Activated T-cell treated with anti-CD3 and anti-CD28 coated beads, Interleukin-2, amount 50 U/mL, for 4 hours (primary cell): Measurements from ENCODE around the gene RNF38. TPM values are rescaled to one million over a fixed set of nuclear protein-coding genes. Genes with fewer than 3 reads are reported as not detected.
A peak's percentile ranks its signal among the peaks of the same experiment; 100 is the strongest.
"Not testable (repeated sequence)": the region's sequence is repeated elsewhere in the genome, so short reads cannot be mapped to it uniquely, and the experiment has no call there.

Source experiments
- ATAC-seq, 2 donors: fragments of 200-7000 bp; cut with Tn5 transposase; one replicate each; pipeline ENCODE4 v1.10.0; 2021
- DNase-seq: peaks from one replicate; pipeline ENCODE4 v3.0.0-alpha.2; 2020
- H3K27me3 Mint-ChIP-seq: one replicate; pipeline ENCODE4 v1.8.0; 2021; ENCODE audit warnings: low read depth, mixed read lengths
- H3K36me3 Mint-ChIP-seq: one replicate; pipeline ENCODE4 v1.8.0; 2022; ENCODE audit warnings: mixed read lengths; ENCODE audit not compliant: insufficient read depth
- H3K4me1 Mint-ChIP-seq: one replicate; pipeline ENCODE4 v1.8.0; 2021; ENCODE audit warnings: low read depth, mixed read lengths
- H3K4me3 Mint-ChIP-seq: one replicate; pipeline ENCODE4 v1.8.0; 2021; ENCODE audit warnings: mild to moderate bottlenecking, moderate library complexity, mixed read lengths
- H3K9me3 Mint-ChIP-seq: one replicate; pipeline ENCODE4 v1.8.0; 2021; ENCODE audit warnings: mixed read lengths
- total RNA-seq, 3 donors: library from RNA; stranded (reverse); gene quantifications; one replicate each; pipeline ENCODE4 v1.2.1, GENCODE V29; 2021

The RNF38 gene
- total RNA-seq, 3 donors from 2014 or later: 29.8 to 32.0 (median 31.7) TPM

DNA sequence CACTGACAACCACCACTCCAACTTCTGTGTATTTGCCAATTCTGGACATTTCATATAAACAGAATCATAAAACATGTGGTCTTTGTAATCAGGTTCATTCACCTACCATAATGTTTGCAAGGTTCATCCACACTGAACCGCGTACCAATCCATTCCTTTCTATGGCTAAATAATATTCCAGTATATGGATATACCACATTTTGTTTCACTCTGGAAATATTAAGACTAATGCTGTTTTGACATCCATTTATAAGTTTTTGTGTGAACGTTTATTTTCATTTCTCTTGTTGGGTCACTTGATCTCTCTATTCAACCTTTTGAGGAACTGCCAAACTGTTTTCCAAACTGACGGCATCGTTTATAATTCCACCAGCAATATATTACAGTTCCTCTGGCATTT lies 26.3 kb upstream of the RNF38 start:
- Mint-ChIP-seq H3K4me3 (no peak overlapping the region), H3K4me1 (peaks cover 31% of the 10 kb centered on the region), H3K27me3 (no peaks in the 10 kb centered on the region)

DNA sequence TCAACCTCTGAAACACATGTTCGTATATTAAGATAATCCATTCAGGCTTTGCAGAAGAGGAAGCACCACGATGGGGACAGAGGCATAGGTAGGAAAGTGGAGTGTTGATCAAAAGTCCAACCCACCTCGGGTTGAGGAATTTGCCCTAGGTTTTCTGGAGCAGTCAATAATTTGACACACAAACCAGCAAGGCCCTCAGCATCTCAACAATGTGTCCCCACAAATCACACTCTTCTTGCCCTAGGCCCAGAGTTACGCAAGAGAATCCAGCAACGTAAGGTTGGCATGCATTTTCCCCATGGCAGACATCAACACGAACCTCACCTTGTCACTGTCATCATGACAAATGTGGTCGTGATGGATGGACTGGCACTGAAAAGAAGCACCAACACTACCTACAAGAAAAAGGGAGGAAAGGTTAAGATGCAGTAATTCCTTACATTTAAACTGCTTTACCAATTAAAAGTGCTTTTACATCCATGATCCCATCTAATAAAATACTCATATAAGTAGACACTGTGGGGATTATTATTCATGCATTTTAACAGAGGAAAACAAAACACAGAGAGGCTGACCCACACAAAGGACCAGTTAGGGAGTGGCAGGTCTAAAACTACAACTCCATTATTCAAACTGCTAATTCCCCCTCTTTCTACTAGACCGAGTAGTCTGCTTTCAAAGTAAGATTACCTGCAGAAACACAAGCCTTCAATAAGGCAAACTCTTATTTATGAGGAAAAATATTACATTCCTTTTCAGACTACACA lies 24.4 kb upstream of the RNF38 start:
- ATAC-seq (no peak), DNase-seq (no peak)
- no peaks in the 10 kb centered on the region for H3K27me3 Mint-ChIP-seq
- H3K9me3 Mint-ChIP-seq: no peaks in the 10 kb centered on the region
- no peak overlapping the region for H3K4me3 Mint-ChIP-seq
- peaks cover 27% of the 10 kb centered on the region for H3K36me3 Mint-ChIP-seq
- H3K4me1 Mint-ChIP-seq: peaks cover 31% of the 10 kb centered on the region

More for the DNA sequence above, 26.3 kb upstream of the RNF38 start:
- DNase-seq: no peak
- Mint-ChIP-seq H3K9me3 (no peaks in the 10 kb centered on the region), H3K36me3 (peaks cover 26% of the 10 kb centered on the region)
- no peak for ATAC-seq

DNA sequence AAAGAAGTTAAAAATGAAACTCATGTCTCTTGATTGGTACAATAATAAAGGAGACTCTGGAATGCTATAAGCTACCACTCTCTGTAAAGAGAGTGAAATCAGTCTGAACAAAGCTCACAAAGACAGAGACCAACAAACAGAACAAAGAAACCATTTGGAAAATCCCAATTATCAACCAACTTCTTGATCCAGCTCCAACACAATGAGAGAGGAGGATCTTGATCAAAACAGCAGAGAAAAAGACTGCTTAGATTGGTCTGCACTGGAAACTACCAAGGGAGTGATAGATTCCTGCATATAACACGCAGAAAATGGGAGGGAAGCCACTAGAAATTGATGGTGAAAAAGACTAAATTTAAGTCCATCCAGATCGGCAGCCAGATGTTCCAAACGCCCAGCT lies 23.1 kb upstream of the RNF38 start:
- H3K36me3 Mint-ChIP-seq: peaks cover 30% of the 10 kb centered on the region
- no peak for ATAC-seq
- H3K9me3 Mint-ChIP-seq: no peaks in the 10 kb centered on the region
- DNase-seq: no peak
- H3K27me3 Mint-ChIP-seq: no peaks in the 10 kb centered on the region
- H3K4me1 Mint-ChIP-seq: peaks cover 25% of the 10 kb centered on the region
- no peak overlapping the region for H3K4me3 Mint-ChIP-seq

DNA sequence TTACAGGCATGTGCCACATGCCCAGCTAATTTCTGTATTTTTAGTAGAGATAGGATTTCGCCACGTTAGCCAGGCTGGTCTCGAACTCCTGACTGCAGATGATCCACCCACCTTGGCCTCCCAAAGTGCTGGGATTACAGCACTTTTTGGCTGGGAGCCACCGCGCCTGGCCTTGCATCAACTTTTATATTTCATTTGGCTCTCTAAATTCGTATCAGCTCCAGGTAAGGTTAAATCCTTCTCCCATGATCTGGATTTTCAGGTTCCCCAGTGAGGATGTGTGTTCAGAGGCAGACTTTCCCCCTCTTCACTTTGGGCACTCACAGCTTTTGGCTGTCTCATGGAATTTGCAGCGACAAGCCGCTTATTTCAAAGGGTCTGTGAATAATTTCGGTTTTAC lies 16.8 kb upstream of the RNF38 start:
- DNase-seq: no peak
- peaks cover 6% of the 10 kb centered on the region for H3K4me1 Mint-ChIP-seq
- H3K9me3 Mint-ChIP-seq: no peaks in the 10 kb centered on the region

DNA sequence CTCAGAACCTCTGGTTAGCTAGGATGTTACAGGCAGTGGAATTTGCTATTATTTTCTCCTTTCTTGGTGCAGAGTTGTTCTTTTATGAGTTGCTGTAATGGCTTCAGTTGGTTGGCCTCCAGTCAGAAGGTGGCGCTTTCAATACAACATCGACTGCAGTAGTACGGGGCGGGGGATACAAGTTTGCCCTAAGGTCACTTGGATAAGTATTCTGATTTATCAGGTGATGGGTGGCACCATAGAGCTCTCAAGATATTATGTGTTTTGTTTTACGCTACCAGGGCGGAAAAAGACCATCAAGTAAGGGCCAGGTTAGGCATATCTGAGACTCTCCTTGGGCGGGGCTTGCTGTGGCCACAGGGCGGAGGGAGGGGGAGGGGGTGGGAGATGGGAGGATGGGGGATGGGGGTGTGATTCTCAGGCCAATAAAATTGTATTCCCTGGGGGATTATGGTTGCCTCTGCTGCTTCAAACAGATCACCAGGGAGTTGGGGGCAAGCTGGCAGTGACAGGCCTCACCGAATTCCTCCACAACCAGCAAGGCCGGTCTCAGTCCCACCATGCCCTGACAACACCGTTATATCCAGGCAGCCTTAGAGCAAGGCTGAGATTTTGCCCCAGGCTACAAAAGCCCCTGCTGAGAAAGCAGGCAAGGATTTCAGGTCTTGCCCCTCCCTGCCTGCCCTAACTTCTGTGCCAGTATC lies 15.9 kb upstream of the RNF38 start:
- no peak for ATAC-seq
- peaks cover 6% of the 10 kb centered on the region for H3K4me1 Mint-ChIP-seq

More for the DNA sequence above, 16.8 kb upstream of the RNF38 start:
- H3K4me3 Mint-ChIP-seq: no peak overlapping the region
- H3K36me3 Mint-ChIP-seq: peaks cover 13% of the 10 kb centered on the region
- H3K27me3 Mint-ChIP-seq: no peaks in the 10 kb centered on the region
- no peak for ATAC-seq

DNA sequence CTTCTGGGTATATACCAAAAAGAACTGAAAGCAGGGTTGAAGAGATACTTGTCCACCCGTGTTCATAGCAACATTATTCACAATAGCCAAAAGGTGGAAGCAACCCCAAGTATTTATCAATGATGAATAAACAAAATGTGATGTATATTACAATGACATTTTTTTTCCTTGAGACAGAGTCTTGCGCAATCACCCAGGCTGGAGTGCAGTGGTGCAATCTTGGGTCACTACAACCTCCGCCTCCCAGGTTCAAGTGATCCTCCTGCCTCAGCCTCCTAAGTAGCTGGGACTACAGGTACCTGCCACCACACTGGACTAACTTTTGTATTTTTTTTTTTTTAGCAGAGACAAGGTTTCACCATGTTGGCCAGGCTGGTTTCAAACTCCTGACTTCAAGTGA lies 11.3 kb upstream of the RNF38 start:
- H3K4me3 Mint-ChIP-seq, H3K27me3 Mint-ChIP-seq, H3K36me3 Mint-ChIP-seq, ATAC-seq, DNase-seq, H3K9me3 Mint-ChIP-seq: not testable (repeated sequence)
- peaks cover 15% of the 10 kb centered on the region for H3K4me1 Mint-ChIP-seq

More for the DNA sequence above, 15.9 kb upstream of the RNF38 start:
- DNase-seq: no peak
- no peaks in the 10 kb centered on the region for H3K9me3 Mint-ChIP-seq
- no peaks in the 10 kb centered on the region for H3K27me3 Mint-ChIP-seq
- no peak overlapping the region for H3K4me3 Mint-ChIP-seq
- H3K36me3 Mint-ChIP-seq: peaks cover 13% of the 10 kb centered on the region

DNA sequence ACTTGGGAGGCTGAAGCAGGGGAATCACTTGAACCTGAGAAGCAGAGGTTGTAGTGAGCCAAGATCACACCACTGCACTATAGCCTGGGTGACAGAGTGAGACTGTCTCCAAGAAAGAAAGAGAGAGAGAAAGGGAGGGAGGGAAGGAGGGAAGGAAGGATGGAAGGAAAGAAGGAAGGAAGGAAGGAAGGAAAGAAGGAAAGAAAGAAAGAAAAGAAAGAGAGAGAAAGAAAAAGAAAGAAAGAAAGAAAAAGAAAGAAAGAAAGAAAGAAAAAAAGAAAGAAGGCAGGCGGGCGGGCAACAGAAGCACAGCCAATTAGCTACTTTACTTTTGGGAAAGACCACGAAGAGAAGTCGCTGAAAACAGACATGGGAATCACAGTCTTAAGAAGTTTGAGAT lies 9.0 kb upstream of the RNF38 start:
- DNase-seq, H3K9me3 Mint-ChIP-seq, ATAC-seq, H3K36me3 Mint-ChIP-seq, H3K4me3 Mint-ChIP-seq, H3K27me3 Mint-ChIP-seq: not testable (repeated sequence)
- H3K4me1 Mint-ChIP-seq: peaks cover 15% of the 10 kb centered on the region

DNA sequence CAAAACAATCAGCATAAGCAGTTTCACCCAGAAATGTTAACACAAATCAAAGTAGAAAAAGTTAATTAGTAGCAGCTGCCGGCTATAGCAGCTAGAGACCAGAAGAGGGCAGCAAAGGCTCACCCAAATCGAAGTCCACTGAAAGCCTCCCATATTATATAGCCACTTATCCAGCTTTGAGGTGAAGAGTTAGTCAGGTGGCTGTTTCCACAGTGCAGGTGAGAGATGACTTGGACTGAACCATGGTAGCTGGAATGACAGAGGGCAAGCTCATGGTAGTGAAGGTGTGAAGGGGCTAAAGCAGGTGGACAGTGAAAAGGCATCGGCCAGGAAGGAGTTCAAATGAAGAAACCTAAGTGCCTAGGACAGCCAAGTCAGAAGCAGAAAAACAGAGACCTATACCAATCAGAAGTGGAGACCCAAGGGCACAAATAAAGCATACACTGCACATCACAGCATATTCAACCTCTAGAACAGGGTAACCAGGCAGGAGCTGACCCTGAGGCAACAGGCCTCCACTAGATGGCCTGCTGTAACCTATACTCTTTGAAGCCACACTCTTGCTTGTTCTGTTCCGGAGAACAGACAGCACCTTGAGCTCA lies 7.2 kb upstream of the RNF38 start:
- peak; percentile 84 to 87 for ATAC-seq
- Mint-ChIP-seq H3K4me1 (peaks cover 12% of the 10 kb centered on the region), H3K36me3 (peaks cover 2% of the 10 kb centered on the region), H3K4me3 (no peak overlapping the region), H3K27me3 (no peaks in the 10 kb centered on the region), H3K9me3 (no peaks in the 10 kb centered on the region)
- DNase-seq: peak; percentile 48

DNA sequence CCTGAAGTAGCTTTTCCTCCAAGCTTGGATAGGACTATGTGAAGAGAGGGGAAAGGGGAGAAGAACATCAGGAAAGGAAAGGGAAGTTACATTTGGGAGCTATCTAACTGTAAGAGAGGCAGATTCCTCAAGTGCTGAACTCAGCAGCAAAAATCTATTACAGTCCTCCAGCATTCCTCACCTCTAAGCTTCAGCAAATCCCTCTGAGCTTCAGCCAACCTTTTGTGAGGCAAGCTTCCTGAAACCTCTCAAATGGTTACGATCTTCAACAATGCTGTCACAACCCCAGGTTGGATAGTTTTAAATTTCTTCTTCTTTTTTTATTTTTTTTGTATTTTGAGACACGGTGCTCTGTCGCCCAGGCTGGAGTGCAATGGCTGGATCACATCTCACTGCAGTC lies 2.5 kb upstream of the RNF38 start:
- no peak for ATAC-seq

DNA sequence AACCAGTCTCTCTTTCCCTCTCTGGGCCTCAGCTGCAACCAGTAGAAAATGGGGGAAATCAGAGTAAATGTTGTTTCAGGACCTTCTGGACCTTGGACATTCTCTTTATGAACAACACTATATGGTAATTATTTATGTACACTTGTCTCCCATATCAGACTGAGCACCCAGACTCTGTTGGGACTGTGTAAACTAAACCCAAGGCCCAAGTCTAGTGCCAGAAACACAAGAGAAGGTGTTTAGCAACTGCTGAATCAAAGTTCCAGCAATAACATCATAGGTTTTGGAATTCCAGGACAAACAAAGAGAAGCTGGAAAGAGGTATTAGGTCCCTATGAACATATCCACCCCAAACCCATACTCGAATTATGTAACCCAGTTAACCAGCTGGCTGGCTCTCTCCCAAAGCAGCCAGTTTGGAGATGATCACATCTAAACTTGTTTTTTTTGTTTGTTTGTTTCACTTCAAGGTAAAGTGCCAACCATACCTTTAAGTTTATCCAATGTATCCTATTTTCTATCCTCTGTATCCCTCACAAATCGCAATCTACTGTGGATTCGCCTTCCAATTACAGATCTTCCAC lies 1.9 kb upstream of the RNF38 start:
- no peaks in the 10 kb centered on the region for H3K9me3 Mint-ChIP-seq
- H3K4me1 Mint-ChIP-seq: peaks cover 28% of the 10 kb centered on the region
- H3K27me3 Mint-ChIP-seq: no peaks in the 10 kb centered on the region
- no peak for ATAC-seq
- H3K36me3 Mint-ChIP-seq: peaks cover 3% of the 10 kb centered on the region
- peak overlapping the region; percentile 92 for H3K4me3 Mint-ChIP-seq
- no peak for DNase-seq

More for the DNA sequence above, 2.5 kb upstream of the RNF38 start:
- peaks cover 3% of the 10 kb centered on the region for H3K36me3 Mint-ChIP-seq
- no peaks in the 10 kb centered on the region for H3K27me3 Mint-ChIP-seq
- H3K9me3 Mint-ChIP-seq: no peaks in the 10 kb centered on the region
- peaks cover 31% of the 10 kb centered on the region for H3K4me1 Mint-ChIP-seq
- no peak for DNase-seq
- peak overlapping the region; percentile 7 for H3K4me3 Mint-ChIP-seq

DNA sequence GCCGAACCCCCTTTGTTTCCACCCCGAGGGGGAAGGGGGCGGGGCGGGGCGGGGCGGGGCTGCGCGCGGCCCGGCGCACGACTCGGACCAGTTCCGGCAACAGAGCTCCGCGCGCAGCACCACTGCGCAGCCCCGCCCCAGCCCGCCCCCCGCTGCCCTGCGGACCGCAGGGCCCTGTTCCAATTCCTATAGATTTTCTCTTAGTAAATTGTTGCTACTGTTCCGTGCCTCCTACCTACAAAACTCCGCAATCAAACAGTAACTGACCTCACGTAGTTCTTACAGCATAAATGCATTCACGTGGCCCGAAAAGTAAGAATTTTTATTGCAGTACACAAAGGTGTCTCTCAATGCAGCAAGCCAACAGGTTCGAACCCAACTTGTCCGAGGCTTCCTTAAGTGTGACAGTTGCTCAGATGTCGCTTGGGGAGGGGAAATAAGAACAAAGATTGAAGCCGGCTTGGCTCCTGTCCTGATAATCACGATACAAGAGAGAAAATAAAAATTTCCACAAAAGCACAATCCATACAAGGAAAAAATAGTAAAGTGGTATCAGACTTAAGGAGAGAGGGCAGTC lies 1.2 kb upstream of the RNF38 start:
- Mint-ChIP-seq H3K27me3 (no peaks in the 10 kb centered on the region), H3K4me3 (peak overlapping the region; percentile 92)
- no peak for DNase-seq

DNA sequence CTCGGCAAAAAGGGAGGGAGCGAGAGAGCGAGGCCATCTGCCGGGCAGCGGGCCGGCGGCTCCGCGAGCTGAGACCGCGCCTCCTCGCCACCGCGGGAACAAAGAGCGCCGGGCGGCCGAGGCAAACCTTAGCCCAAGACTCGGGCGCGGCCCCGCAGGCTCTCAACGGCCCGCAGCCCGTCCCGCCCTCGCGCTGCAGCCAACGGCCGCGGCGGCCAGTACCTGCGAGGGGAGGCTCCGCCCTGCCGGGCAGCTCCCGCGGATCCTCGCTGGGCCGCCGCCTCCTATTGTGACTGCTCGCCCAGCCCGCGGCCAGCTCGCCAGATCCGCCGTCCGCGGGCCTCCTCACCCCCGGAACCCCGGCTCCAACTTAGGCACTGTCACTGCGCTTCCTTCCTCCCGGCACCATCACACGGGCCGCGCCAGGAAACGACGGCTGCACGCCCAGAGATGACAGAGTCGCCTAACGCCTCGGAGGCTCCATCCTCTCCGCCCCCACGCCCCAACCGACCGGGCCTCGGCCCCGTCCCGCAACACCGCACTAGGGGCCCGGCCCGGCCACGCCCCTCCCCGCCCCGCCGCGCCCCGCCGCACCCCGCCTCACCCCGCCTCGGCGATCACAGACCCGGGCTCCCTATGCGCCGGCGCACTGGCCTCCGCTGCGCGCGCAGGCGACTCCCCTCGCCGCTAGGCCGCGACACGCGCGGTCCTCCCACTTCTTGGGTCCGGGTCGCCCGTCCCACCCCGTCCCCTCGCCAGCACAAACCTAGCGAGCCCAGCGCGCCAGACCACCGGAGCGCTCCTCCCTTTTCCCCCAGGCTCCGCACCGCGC lies 479 bp upstream of the RNF38 start:
- peaks cover 9% of the 10 kb centered on the region for H3K36me3 Mint-ChIP-seq
- H3K4me3 Mint-ChIP-seq: peak overlapping the region; percentile 92
- no peaks in the 10 kb centered on the region for H3K27me3 Mint-ChIP-seq
- ATAC-seq (peak; percentile 84 to 86), DNase-seq (peak; percentile 88)
- H3K9me3 Mint-ChIP-seq: no peaks in the 10 kb centered on the region
- H3K4me1 Mint-ChIP-seq: peaks cover 40% of the 10 kb centered on the region

More for the DNA sequence above, 1.2 kb upstream of the RNF38 start:
- ATAC-seq: peak; percentile 77 to 79
- Mint-ChIP-seq H3K9me3 (no peaks in the 10 kb centered on the region), H3K36me3 (peaks cover 6% of the 10 kb centered on the region), H3K4me1 (peaks cover 33% of the 10 kb centered on the region)

DNA sequence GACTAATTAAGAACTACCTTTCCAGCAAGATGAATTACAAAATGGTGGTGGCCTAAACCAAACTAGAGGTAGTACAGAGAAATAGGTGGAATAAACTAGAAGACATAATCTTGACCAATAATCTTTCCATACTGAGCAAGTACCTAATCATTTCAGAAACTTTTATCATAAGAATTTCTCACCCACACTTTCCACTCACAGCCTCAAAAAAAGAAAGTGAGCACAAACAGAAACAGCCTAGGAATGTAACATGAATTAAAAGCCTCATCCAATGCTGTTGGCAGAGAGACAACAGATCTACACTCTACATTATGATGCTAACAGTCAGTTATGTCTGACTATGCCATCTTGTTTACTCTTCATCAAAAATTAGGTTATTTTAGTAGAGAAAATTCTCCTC lies 1.3 kb downstream of the RNF38 start:
- H3K4me1 Mint-ChIP-seq: peaks cover 51% of the 10 kb centered on the region

More for the DNA sequence above, 1.3 kb downstream of the RNF38 start:
- Mint-ChIP-seq H3K27me3 (no peaks in the 10 kb centered on the region), H3K36me3 (peaks cover 10% of the 10 kb centered on the region), H3K9me3 (no peaks in the 10 kb centered on the region), H3K4me3 (peak overlapping the region; percentile 63)
- ATAC-seq: no peak
- DNase-seq: no peak
